HL-60 (cell line): ENCODE measurements around the gene SPX.

Source experiments
- CTCF ChIP-seq: IDR thresholded peaks from one replicate; pipeline ENCODE4 v1.5.1; 2011; ENCODE audit warnings: low read length, control low read depth, inconsistent platforms; ENCODE audit not compliant: insufficient read depth
- TF ChIP-seq, protein P1 (sequence below): IDR thresholded peaks from 2 replicates; pipeline ENCODE4 v1.6.1; 2012; ENCODE audit warnings: low read depth; ENCODE audit not compliant: insufficient replicate concordance

- TF ChIP-seq, protein P1, sequence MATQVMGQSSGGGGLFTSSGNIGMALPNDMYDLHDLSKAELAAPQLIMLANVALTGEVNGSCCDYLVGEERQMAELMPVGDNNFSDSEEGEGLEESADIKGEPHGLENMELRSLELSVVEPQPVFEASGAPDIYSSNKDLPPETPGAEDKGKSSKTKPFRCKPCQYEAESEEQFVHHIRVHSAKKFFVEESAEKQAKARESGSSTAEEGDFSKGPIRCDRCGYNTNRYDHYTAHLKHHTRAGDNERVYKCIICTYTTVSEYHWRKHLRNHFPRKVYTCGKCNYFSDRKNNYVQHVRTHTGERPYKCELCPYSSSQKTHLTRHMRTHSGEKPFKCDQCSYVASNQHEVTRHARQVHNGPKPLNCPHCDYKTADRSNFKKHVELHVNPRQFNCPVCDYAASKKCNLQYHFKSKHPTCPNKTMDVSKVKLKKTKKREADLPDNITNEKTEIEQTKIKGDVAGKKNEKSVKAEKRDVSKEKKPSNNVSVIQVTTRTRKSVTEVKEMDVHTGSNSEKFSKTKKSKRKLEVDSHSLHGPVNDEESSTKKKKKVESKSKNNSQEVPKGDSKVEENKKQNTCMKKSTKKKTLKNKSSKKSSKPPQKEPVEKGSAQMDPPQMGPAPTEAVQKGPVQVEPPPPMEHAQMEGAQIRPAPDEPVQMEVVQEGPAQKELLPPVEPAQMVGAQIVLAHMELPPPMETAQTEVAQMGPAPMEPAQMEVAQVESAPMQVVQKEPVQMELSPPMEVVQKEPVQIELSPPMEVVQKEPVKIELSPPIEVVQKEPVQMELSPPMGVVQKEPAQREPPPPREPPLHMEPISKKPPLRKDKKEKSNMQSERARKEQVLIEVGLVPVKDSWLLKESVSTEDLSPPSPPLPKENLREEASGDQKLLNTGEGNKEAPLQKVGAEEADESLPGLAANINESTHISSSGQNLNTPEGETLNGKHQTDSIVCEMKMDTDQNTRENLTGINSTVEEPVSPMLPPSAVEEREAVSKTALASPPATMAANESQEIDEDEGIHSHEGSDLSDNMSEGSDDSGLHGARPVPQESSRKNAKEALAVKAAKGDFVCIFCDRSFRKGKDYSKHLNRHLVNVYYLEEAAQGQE, result no peak
- TF ChIP-seq CTCF, result no peak
These were observed 21.3 kb downstream of the SPX start for GRCh38 chr12:21547437-21547836.
